GM19193 (cell line): ENCODE results near the gene KRTAP3-1.

ENCODE experiments used
- POLR2A ChIP-seq: IDR thresholded peaks from 4 replicates; pipeline ENCODE4 v1.6.1; 2011; ENCODE audit not compliant: insufficient read depth, insufficient read length; ENCODE audit errors: extremely low read depth

Gene KRTAP3-1

GRCh38 chr17:40962059-40962561 is 46.8 kb downstream of the KRTAP3-1 start:
- no peak for TF ChIP-seq POLR2A

DNA sequence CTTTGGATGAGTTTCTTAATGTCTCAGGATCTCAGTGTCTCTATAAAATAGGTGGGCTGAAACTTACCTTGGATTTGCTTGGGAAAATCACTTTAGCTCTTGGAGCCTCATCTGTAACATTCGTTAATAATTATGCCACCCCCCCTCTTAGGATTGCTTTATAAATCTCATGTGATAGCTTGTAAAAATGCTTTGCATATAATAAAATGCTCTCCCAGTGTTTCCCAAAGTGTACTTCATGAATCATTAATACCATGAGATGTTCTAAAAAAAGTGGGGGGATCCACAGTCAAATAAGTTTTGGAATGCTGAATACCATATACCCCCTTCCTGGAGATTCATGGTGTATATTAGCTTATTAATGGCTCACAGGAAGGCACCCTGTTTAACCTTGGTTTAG is 47.3 kb downstream of the KRTAP3-1 start:
- TF ChIP-seq POLR2A: no peak

DNA sequence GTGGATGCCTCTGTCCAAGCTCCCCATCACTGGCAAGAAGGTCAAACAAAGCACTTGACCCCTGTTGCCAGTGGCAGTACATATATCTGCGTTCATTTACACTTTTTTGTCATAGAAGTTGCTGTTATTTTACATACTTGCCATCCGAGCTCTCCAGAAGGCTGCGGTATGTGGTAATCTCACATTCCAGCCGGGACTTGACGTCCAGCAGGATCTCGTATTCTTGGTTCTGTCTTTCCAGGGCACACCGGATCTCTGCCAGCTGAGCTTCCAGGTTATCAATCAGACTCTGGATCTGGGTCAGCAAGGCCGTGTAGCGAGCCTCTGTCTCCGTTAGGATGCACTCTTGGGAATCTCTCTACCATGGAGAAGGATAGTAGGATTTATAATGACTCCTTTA is 48.8 kb downstream of the KRTAP3-1 start:
- TF ChIP-seq POLR2A: no peak
